CD4-positive, CD25-positive, alpha-beta regulatory T cell (primary cell): ENCODE data around the gene DCN. TPM values are rescaled to one million over a fixed set of nuclear protein-coding genes. Genes with fewer than 3 reads are reported as not detected.

Source experiments
- ATAC-seq, 2 donors: fragments of 150-1000 bp; cut with Tn5 transposase; one replicate each; pipeline ENCODE4 v1.10.0; 2021; ENCODE audit warnings: low read depth in 2 of 2, moderate number of reproducible peaks in 2 of 2, moderate library complexity in 1 of 2
- DNase-seq, 3 donors: peaks; one replicate each; pipeline versions ENCODE4 v3.0.0 to v3.0.0-alpha.2; 2012 to 2022; ENCODE audit warnings: mixed read lengths in 1 of 3
- H3K27ac ChIP-seq: one replicate; pipeline ENCODE4 v1.7.0; 2013; ENCODE audit warnings: mild to moderate bottlenecking, low read length; ENCODE audit not compliant: insufficient read depth, poor library complexity, severe bottlenecking
- H3K27me3 ChIP-seq: one replicate; pipeline ENCODE4 v1.7.0; 2013; ENCODE audit warnings: low read length; ENCODE audit not compliant: control insufficient read depth, insufficient read depth
- H3K36me3 ChIP-seq: one replicate; pipeline ENCODE4 v1.7.0; 2013; ENCODE audit warnings: mild to moderate bottlenecking, low read length, moderate library complexity; ENCODE audit not compliant: control insufficient read depth, insufficient read depth
- H3K4me1 ChIP-seq: 2 replicates; pipeline ENCODE4 v1.7.0; 2013; ENCODE audit warnings: mild to moderate bottlenecking, low read length; ENCODE audit not compliant: insufficient read depth, control insufficient read depth, poor library complexity, severe bottlenecking
- H3K4me3 ChIP-seq: one replicate; pipeline ENCODE4 v1.7.0; 2013; ENCODE audit warnings: low read depth, mild to moderate bottlenecking, low read length, moderate library complexity
- H3K9me3 ChIP-seq, 2 experiments: 1 replicate in 1 of 2; 2 replicates in 1 of 2; pipeline ENCODE4 v1.7.0; 2013; ENCODE audit warnings: low read length in 2 of 2, mild to moderate bottlenecking in 1 of 2, moderate library complexity in 1 of 2; ENCODE audit not compliant: control insufficient read depth in 2 of 2
- H3K27ac Mint-ChIP-seq, 3 donors: one replicate each; pipeline ENCODE4 v1.8.0; 2020 to 2022; ENCODE audit warnings: mild to moderate bottlenecking in 3 of 3, mixed read lengths in 3 of 3, moderate library complexity in 2 of 3
- H3K27me3 Mint-ChIP-seq: one replicate; pipeline ENCODE4 v1.8.0; 2022; ENCODE audit warnings: mild to moderate bottlenecking, mixed read lengths
- H3K36me3 Mint-ChIP-seq: one replicate; pipeline ENCODE4 v1.8.0; 2020; ENCODE audit warnings: mixed read lengths
- H3K4me1 Mint-ChIP-seq, 4 donors: one replicate each; pipeline ENCODE4 v1.8.0; 2020 to 2022; ENCODE audit warnings: mixed read lengths in 4 of 4, mild to moderate bottlenecking in 1 of 4
- H3K4me3 Mint-ChIP-seq, 4 donors: one replicate each; pipeline ENCODE4 v1.8.0; 2020 to 2022; ENCODE audit warnings: mild to moderate bottlenecking in 4 of 4, mixed read lengths in 4 of 4, moderate library complexity in 3 of 4
- H3K9me3 Mint-ChIP-seq, 7 donors: one replicate each; pipeline ENCODE4 v1.8.0; 2020 to 2022; ENCODE audit warnings: mixed read lengths in 7 of 7, mild to moderate bottlenecking in 3 of 7, moderate library complexity in 2 of 7
- polyA plus RNA-seq, 4 donors: library from polyadenylated mRNA; unstranded; fragments of 300-500 nt; fragmentation: Illumina TruSeq; gene quantifications; one replicate each; pipeline ENCODE4 v1.2.3, GENCODE V29; 2021
- total RNA-seq: library from RNA; stranded (reverse); gene quantifications from one replicate; pipeline ENCODE4 v1.2.3, GENCODE V29; 2022

DCN gene
- total and polyA plus RNA-seq, 5 donors from 2014 or later, result not detected

- H3K27me3 Mint-ChIP-seq, result no peaks in the 10 kb centered on the region
Measured at GRCh38 chr12:91185421-91185820, 2.8 kb upstream of the DCN start.

GRCh38 chr12:91183551-91183950, 934 bp upstream of the DCN start:
- H3K27me3 ChIP-seq, result no peaks in the 10 kb centered on the region
- Mint-ChIP-seq H3K27me3 (no peaks in the 10 kb centered on the region), H3K36me3 (no peaks in the 10 kb centered on the region), H3K4me1 (no peaks in the 10 kb centered on the region), H3K9me3 (peaks cover 0 to 4% (median 0%) of the 10 kb centered on the region in 7 donors), H3K4me3 (no peak overlapping the region), H3K27ac (no peak overlapping the region)
- H3K27ac ChIP-seq, result no peak overlapping the region
- no peak overlapping the region for H3K4me3 ChIP-seq
- no peaks in the 10 kb centered on the region for H3K36me3 ChIP-seq
- no peaks in the 10 kb centered on the region for H3K4me1 ChIP-seq
- DNase-seq, result no peak
- no peaks in the 10 kb centered on the region for H3K9me3 ChIP-seq
- no peak for ATAC-seq

More at GRCh38 chr12:91185421-91185820, 2.8 kb upstream of the DCN start:
- Mint-ChIP-seq H3K27ac (no peak overlapping the region), H3K4me1 (no peaks in the 10 kb centered on the region), H3K36me3 (no peaks in the 10 kb centered on the region), H3K4me3 (no peak overlapping the region), H3K9me3 (peaks cover 0 to 4% (median 0%) of the 10 kb centered on the region in 7 donors)
- no peak for ATAC-seq
- DNase-seq, result no peak
- H3K36me3 ChIP-seq, result no peaks in the 10 kb centered on the region
- H3K9me3 ChIP-seq, result no peaks in the 10 kb centered on the region
- H3K27me3 ChIP-seq, result no peaks in the 10 kb centered on the region
- H3K27ac ChIP-seq, result no peak overlapping the region
- no peaks in the 10 kb centered on the region for H3K4me1 ChIP-seq
- no peak overlapping the region for H3K4me3 ChIP-seq

- Mint-ChIP-seq H3K27ac (no peak overlapping the region), H3K9me3 (no peaks in the 10 kb centered on the region), H3K4me3 (no peak overlapping the region), H3K27me3 (no peaks in the 10 kb centered on the region), H3K4me1 (no peaks in the 10 kb centered on the region), H3K36me3 (no peaks in the 10 kb centered on the region)
- ATAC-seq (no peak), DNase-seq (no peak)
- no peaks in the 10 kb centered on the region for H3K27me3 ChIP-seq
- H3K9me3 ChIP-seq, result no peaks in the 10 kb centered on the region
- H3K27ac ChIP-seq, result no peak overlapping the region
- H3K36me3 ChIP-seq, result no peaks in the 10 kb centered on the region
- H3K4me3 ChIP-seq, result no peak overlapping the region
- no peaks in the 10 kb centered on the region for H3K4me1 ChIP-seq
Measured at GRCh38 chr12:91180582-91181395, 1.8 kb downstream of the DCN start.

- Histone ChIP-seq H3K9me3 (no peaks in the 10 kb centered on the region), H3K27me3 (no peaks in the 10 kb centered on the region), H3K4me3 (no peak overlapping the region), H3K36me3 (no peaks in the 10 kb centered on the region), H3K27ac (no peak overlapping the region), H3K4me1 (no peaks in the 10 kb centered on the region)
- ATAC-seq, result no peak
- no peaks in the 10 kb centered on the region for H3K27me3 Mint-ChIP-seq
- H3K27ac Mint-ChIP-seq, result no peak overlapping the region
- no peak for DNase-seq
- no peak overlapping the region for H3K4me3 Mint-ChIP-seq
- H3K4me1 Mint-ChIP-seq, result no peaks in the 10 kb centered on the region
- no peaks in the 10 kb centered on the region for H3K9me3 Mint-ChIP-seq
- H3K36me3 Mint-ChIP-seq, result no peaks in the 10 kb centered on the region
Measured at GRCh38 chr12:91179966-91180561, 2.6 kb downstream of the DCN start.

- no peak overlapping the region for H3K4me3 ChIP-seq
- no peak for ATAC-seq
- Mint-ChIP-seq H3K27me3 (no peaks in the 10 kb centered on the region), H3K27ac (no peak overlapping the region), H3K4me3 (no peak overlapping the region), H3K4me1 (no peaks in the 10 kb centered on the region), H3K9me3 (no peaks in the 10 kb centered on the region), H3K36me3 (no peaks in the 10 kb centered on the region)
- H3K36me3 ChIP-seq, result no peaks in the 10 kb centered on the region
- no peak overlapping the region for H3K27ac ChIP-seq
- no peaks in the 10 kb centered on the region for H3K9me3 ChIP-seq
- no peaks in the 10 kb centered on the region for H3K4me1 ChIP-seq
- no peak for DNase-seq
- H3K27me3 ChIP-seq, result no peaks in the 10 kb centered on the region
Measured at GRCh38 chr12:91179315-91179714, 3.3 kb downstream of the DCN start.

GRCh38 chr12:91178781-91179180, 3.8 kb downstream of the DCN start:
- H3K27me3 ChIP-seq, result no peaks in the 10 kb centered on the region
- no peak overlapping the region for H3K27ac ChIP-seq
- Mint-ChIP-seq H3K4me3 (no peak overlapping the region), H3K4me1 (no peaks in the 10 kb centered on the region), H3K36me3 (no peaks in the 10 kb centered on the region), H3K27ac (no peak overlapping the region), H3K27me3 (no peaks in the 10 kb centered on the region), H3K9me3 (no peaks in the 10 kb centered on the region)
- H3K4me3 ChIP-seq, result no peak overlapping the region
- no peak for ATAC-seq
- DNase-seq, result no peak
- H3K9me3 ChIP-seq, result no peaks in the 10 kb centered on the region
- H3K36me3 ChIP-seq, result no peaks in the 10 kb centered on the region
- no peaks in the 10 kb centered on the region for H3K4me1 ChIP-seq

GRCh38 chr12:91178139-91178561, 4.5 kb downstream of the DCN start:
- no peaks in the 10 kb centered on the region for H3K9me3 Mint-ChIP-seq
- Histone ChIP-seq H3K36me3 (no peaks in the 10 kb centered on the region), H3K27ac (no peak overlapping the region), H3K27me3 (no peaks in the 10 kb centered on the region), H3K4me1 (no peaks in the 10 kb centered on the region), H3K4me3 (no peak overlapping the region), H3K9me3 (no peaks in the 10 kb centered on the region)
- H3K36me3 Mint-ChIP-seq, result no peaks in the 10 kb centered on the region
- H3K27ac Mint-ChIP-seq, result no peak overlapping the region
- H3K4me1 Mint-ChIP-seq, result no peaks in the 10 kb centered on the region
- no peak for ATAC-seq
- H3K4me3 Mint-ChIP-seq, result no peak overlapping the region
- no peak for DNase-seq
- H3K27me3 Mint-ChIP-seq, result no peaks in the 10 kb centered on the region

GRCh38 chr12:91177381-91177780, 5.2 kb downstream of the DCN start:
- Mint-ChIP-seq H3K4me3 (no peak overlapping the region), H3K4me1 (no peaks in the 10 kb centered on the region), H3K27ac (no peak overlapping the region), H3K36me3 (no peaks in the 10 kb centered on the region), H3K27me3 (no peaks in the 10 kb centered on the region), H3K9me3 (no peaks in the 10 kb centered on the region)
- DNase-seq, result no peak
- Histone ChIP-seq H3K4me1 (no peaks in the 10 kb centered on the region), H3K36me3 (no peaks in the 10 kb centered on the region), H3K27me3 (no peaks in the 10 kb centered on the region), H3K9me3 (no peaks in the 10 kb centered on the region), H3K4me3 (no peak overlapping the region), H3K27ac (no peak overlapping the region)
- no peak for ATAC-seq
